Skeletal muscle tissue (tissue), 4 donors: ENCODE data around the gene SP3. TPM values are rescaled to one million over a fixed set of nuclear protein-coding genes. Genes with fewer than 3 reads are reported as not detected.
A peak's percentile ranks its signal among the peaks of the same experiment; 100 is the strongest.

Experiments
- H3K27ac ChIP-seq: one replicate; pipeline ENCODE4 v1.7.0; 2013; ENCODE audit warnings: mild to moderate bottlenecking, low read depth, low read length, inconsistent platforms
- H3K27me3 ChIP-seq, 3 donors: one replicate each; pipeline ENCODE4 v1.7.0; 2013; ENCODE audit warnings: low read length in 3 of 3; ENCODE audit not compliant: control insufficient read depth in 3 of 3, insufficient read depth in 3 of 3
- H3K36me3 ChIP-seq, 3 donors: one replicate each; pipeline ENCODE4 v1.7.0; 2013; ENCODE audit warnings: low read length in 3 of 3; ENCODE audit not compliant: control insufficient read depth in 3 of 3, insufficient read depth in 3 of 3
- H3K4me1 ChIP-seq, 3 donors: one replicate each; pipeline ENCODE4 v1.7.0; 2013; ENCODE audit warnings: low read length in 3 of 3, mild to moderate bottlenecking in 3 of 3; ENCODE audit not compliant: control insufficient read depth in 3 of 3, insufficient read depth in 3 of 3
- H3K4me3 ChIP-seq, 3 donors: one replicate each; pipeline ENCODE4 v1.7.0; 2013; ENCODE audit warnings: low read length in 3 of 3
- H3K9ac ChIP-seq, 3 donors: one replicate each; pipeline ENCODE4 v1.7.0; 2013; ENCODE audit warnings: low read length in 3 of 3, mild to moderate bottlenecking in 3 of 3, moderate library complexity in 2 of 3, low read depth in 1 of 3
- H3K9me3 ChIP-seq, 3 donors: one replicate each; pipeline ENCODE4 v1.7.0; 2013; ENCODE audit warnings: low read length in 3 of 3; ENCODE audit not compliant: control insufficient read depth in 3 of 3
- total RNA-seq: library from RNA; depleted of rRNA; stranded (reverse); fragments of >200 nt; gene quantifications from one replicate; pipeline ENCODE4 v1.2.3, GENCODE V29; 2014
- donor health status: Osteomylitis.

SP3 gene
- total RNA-seq, 1 donor from 2014 or later = 90.3 TPM

DNA sequence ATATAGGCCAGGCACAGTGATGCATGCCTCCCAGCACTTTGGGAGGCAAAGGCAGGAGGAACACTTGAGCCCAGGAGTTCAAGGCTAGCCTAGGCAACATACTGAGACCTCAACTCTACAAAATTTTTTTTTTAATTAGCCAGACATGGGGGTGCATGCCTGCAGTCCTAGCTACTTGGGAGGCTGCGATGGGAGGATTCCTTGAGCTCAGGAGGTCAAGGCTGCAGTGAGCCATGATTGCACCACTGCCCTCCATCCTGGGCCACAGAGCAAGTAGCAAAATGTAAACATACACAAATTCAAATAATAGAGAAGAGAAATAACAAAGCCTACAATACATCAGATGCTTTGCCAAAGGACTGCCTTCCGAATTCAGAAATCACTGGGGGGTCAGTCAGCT, 7.0 kb upstream of the SP3 start:
- H3K9me3 ChIP-seq = no peaks in the 10 kb centered on the region

DNA sequence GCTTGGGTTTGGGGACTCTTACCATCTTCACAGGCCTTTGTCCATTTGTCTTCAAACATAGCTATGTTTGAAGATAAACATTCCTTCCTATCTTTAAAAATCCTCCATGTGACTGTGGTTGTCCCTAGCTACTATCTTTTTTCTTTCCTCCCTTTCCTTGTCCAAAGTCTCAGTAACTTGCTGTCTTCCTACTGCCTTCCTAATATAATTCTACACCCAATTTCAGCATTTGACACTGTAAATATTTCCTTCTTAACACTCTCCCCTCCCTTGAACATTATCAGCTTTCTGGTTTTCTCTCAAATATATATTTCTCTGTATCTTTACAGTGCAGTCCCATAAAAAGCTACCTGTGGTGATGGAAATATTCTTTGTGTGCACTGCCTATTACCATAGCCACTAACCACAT, 5.3 kb upstream of the SP3 start:
- H3K9me3 ChIP-seq = no peaks in the 10 kb centered on the region
- H3K27me3 ChIP-seq = no peaks in the 10 kb centered on the region
- H3K27ac ChIP-seq = no peak overlapping the region
- H3K4me1 ChIP-seq = peaks cover 4 to 11% (median 6%) of the 10 kb centered on the region in 3 donors
- no peaks in the 10 kb centered on the region for H3K36me3 ChIP-seq
- H3K4me3 ChIP-seq = no peak overlapping the region
- no peak overlapping the region for H3K9ac ChIP-seq

More for the DNA sequence above, 7.0 kb upstream of the SP3 start:
- no peak overlapping the region for H3K4me3 ChIP-seq
- H3K27ac ChIP-seq = no peak overlapping the region
- no peaks in the 10 kb centered on the region for H3K27me3 ChIP-seq
- no peaks in the 10 kb centered on the region for H3K36me3 ChIP-seq
- no peaks in the 10 kb centered on the region for H3K4me1 ChIP-seq
- H3K9ac ChIP-seq = no peak overlapping the region

DNA sequence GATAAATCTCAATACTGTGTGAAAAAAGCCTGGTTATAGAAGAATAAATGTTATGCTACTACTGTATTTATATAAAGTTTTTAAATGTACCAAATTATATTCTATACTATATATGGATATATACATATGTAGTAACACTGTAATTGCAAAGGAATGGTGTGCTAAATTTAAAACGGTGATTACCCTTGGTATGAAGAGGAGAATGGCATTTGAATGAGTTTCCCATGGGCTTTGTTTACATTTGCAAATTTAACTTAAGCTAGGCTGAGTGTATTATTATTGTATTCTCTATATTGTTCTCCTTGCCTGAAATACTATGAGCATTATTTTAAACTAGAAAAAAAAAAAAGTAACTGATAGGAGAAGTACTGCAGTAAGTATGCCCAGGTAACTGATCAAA, 4.7 kb upstream of the SP3 start:
- Histone ChIP-seq H3K9ac (no peak overlapping the region), H3K4me1 (peaks cover 4 to 11% (median 6%) of the 10 kb centered on the region in 3 donors), H3K36me3 (no peaks in the 10 kb centered on the region), H3K27me3 (no peaks in the 10 kb centered on the region), H3K9me3 (no peaks in the 10 kb centered on the region), H3K27ac (no peak overlapping the region), H3K4me3 (no peak overlapping the region)

GRCh38 chr2:173968551-173968950, 3.4 kb upstream of the SP3 start:
- Histone ChIP-seq H3K36me3 (no peaks in the 10 kb centered on the region), H3K27ac (no peak overlapping the region), H3K27me3 (no peaks in the 10 kb centered on the region)

DNA sequence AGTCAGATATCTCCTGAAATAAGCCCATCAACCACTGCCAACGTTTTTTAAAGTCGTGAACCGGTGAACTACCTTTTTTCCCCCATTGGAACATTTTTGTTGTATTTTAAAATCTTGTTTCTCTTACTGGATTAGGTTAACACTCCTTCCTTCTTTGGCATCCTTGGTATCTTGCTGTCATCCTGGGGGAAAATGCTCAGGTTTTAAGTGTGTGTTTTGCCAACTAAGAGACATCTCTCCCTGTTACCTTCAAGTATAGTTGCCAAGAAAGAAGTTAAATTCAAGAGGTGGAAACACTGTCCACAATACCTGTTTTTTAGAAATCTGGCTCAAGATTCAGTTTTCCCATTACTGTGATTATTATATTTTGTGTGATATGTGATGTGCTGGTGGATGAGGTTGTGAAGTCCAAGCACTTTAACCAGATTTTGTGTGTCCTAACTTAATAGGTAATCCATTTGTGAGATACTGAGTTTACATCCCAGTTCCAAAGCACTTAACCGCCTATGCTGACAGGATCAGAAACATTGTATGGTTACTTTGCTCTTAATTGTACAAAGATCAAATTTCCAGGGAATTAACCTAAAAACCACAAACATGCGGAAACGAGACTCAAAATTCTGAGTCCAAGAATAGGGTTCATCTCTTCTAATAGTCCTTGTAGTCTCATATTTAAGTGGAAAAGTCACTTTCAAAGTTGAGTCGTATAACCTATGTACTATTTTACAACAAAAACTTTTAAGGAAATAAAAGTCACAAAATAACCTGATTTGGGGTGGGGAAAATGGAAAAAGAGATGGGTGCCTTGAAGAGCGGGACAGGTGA, 1.3 kb upstream of the SP3 start:
- H3K4me1 ChIP-seq = peaks cover 6 to 25% (median 17%) of the 10 kb centered on the region in 3 donors
- H3K27me3 ChIP-seq = no peaks in the 10 kb centered on the region
- H3K4me3 ChIP-seq = peak overlapping the region; percentile 79 to 90 (median 86)
- H3K9me3 ChIP-seq = no peaks in the 10 kb centered on the region
- H3K27ac ChIP-seq = peak overlapping the region; percentile 99
- peak overlapping the region; percentile 92 to 97 (median 96) for H3K9ac ChIP-seq
- no peaks in the 10 kb centered on the region for H3K36me3 ChIP-seq

More at GRCh38 chr2:173968551-173968950, 3.4 kb upstream of the SP3 start:
- Histone ChIP-seq H3K9me3 (no peaks in the 10 kb centered on the region), H3K4me3 (no peak overlapping the region), H3K9ac (no peak overlapping the region), H3K4me1 (peaks cover 4 to 11% (median 6%) of the 10 kb centered on the region in 3 donors)

DNA sequence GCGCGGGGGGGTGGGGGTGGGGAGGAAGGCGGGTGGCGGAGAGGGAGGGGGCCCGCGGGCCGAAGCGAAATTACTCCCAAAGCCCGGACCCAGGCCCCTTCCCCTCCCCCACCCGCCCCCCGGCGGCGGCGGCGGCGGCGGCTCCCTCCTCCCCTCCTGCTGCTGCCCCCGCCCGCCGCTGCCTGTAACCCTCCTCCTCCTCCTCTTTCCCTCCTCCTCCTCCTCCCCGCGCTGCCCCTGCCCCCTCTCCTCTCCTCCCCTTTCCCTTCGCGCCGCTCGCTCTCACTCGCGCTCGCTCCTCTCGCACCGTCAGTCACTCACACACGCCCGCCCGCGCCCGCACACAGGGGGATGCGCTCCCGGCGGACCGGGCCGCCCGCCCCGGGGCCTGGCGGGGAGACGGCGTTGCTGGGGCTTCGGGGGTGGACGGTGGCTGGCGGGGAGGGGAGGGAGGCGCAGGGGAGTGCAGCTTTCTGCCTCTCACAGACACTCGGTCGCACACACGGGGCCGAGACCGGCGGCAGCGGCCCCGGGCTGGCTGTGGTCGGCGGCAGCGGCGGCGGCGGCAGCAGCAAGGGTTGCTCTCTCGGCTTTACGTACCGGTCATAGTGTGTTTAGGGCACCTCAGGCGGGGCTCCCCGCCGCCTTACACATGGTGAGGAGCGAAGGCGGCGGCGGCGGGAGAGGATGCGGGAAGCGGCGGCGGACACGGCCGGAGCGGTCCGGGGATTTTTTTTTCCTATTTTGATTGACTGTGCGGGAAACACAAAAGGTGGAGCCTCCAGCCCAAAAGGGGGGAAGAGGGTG, 405 bp downstream of the SP3 start:
- Histone ChIP-seq H3K9me3 (no peaks in the 10 kb centered on the region), H3K4me3 (peak overlapping the region; percentile 63 to 90 (median 86)), H3K9ac (peak overlapping the region; percentile 92 to 96 (median 92)), H3K27ac (peak overlapping the region; percentile 99), H3K4me1 (peaks cover 6 to 29% (median 20%) of the 10 kb centered on the region in 3 donors), H3K27me3 (no peaks in the 10 kb centered on the region), H3K36me3 (no peaks in the 10 kb centered on the region)

DNA sequence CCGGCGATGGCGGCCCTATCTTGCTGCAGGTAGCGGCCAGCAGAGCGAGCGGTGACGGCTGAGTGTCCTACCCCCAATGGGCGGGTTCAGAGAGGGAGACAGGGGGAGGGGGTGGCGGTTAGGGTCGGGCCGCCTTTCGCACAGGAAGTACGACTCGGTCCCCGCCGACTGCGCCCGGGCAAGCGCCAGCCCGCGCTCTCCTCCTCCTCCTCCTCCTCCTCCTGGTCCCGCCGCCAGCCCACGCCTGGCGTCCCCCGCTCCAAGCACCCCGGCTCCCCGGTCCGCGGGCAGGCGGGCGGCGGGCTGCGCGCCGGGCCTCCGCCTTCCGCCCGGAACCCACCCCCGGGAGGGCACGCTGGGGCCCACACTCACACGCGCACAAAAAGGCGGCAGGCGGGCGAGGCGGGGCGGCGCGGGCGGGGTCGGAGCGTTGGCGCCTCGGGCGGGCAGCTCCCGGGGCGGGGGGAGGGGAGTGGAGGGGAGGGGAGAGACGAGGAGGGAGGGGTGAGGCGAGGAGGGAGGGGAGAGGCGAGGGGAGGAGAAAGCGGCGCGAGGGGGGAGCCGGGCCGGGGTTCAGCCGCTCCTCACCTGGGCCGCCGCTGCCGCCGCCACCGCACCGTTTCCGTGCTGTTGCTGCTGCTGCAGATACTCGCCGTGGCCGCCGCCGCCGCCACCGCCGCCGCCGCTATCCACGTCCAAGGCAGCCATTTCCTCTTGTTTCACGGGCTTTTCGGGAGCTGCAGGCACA, 1.2 kb downstream of the SP3 start:
- peak overlapping the region; percentile 56 to 86 (median 74) for H3K4me3 ChIP-seq
- H3K9me3 ChIP-seq = no peaks in the 10 kb centered on the region
- peak overlapping the region; percentile 64 to 84 (median 69) for H3K9ac ChIP-seq
- H3K27ac ChIP-seq = peak overlapping the region; percentile 99
- no peaks in the 10 kb centered on the region for H3K36me3 ChIP-seq
- peaks cover 6 to 29% (median 20%) of the 10 kb centered on the region in 3 donors for H3K4me1 ChIP-seq
- no peaks in the 10 kb centered on the region for H3K27me3 ChIP-seq

DNA sequence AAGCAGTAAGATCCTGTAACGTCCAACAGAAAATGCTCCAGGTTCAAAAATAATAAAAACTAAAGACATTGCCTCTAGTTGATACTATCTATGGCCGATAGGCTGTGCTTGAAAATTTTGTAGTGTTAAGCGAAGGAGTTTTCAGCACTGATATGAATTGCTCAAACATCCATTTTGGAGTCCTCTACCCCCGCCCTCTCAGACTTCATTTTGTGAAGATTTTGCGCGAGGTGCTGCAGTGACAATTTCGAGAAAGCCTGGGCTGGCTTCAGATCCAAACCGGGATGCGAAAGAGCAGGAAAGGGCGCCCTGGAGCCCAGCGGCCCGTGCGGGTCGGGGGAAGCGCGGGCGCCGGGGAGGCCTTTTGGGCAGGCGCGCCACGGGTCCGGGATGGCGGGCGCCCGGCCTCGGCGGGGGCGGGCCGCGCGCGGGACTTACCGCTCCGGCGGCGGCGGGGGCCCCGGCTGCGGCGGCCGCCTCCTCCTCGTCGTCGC, 1.8 kb downstream of the SP3 start:
- peak overlapping the region; percentile 69 to 84 (median 73) for H3K9ac ChIP-seq
- no peaks in the 10 kb centered on the region for H3K27me3 ChIP-seq
- peaks cover 6 to 29% (median 20%) of the 10 kb centered on the region in 3 donors for H3K4me1 ChIP-seq
- no peaks in the 10 kb centered on the region for H3K9me3 ChIP-seq
- H3K36me3 ChIP-seq = no peaks in the 10 kb centered on the region
- peak overlapping the region; percentile 99 for H3K27ac ChIP-seq
- peak overlapping the region; percentile 73 to 81 (median 74) for H3K4me3 ChIP-seq

DNA sequence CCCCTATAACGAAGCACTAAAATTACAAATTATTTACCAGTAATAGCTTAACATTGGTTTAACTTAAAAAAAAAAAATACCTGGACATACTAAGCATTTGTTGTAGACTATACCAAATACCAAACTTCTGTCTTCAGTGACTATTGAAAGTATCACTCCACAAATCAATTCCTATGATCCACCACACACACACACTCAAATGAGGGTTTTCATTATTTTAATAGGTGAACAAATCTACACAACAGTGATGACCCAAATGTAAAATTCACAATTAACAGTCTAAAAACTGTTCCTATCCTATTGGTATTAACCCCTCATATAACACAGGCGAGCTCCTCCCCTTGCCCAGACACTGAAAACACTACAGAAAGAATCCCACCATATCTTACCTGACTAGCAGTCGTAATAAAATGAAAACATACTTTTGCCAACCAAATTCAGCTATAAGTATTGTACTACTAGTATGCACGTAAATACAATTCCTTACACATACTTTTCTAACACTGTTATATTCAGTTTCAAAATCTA, 2.5 kb downstream of the SP3 start:
- peaks cover 6 to 33% (median 20%) of the 10 kb centered on the region in 3 donors for H3K4me1 ChIP-seq
- peak overlapping the region; percentile 69 to 84 (median 73) for H3K9ac ChIP-seq

More for the DNA sequence above, 2.5 kb downstream of the SP3 start:
- H3K36me3 ChIP-seq = no peaks in the 10 kb centered on the region
- H3K27me3 ChIP-seq = no peaks in the 10 kb centered on the region
- peak overlapping the region; percentile 73 to 81 (median 74) for H3K4me3 ChIP-seq
- H3K9me3 ChIP-seq = no peaks in the 10 kb centered on the region
- H3K27ac ChIP-seq = peak overlapping the region; percentile 99
